ENCODE results near the gene KDM6B. TPM values are rescaled to one million over a fixed set of nuclear protein-coding genes. Genes with fewer than 3 reads are reported as not detected.
A peak's percentile ranks its signal among the peaks of the same experiment; 100 is the strongest.

The KDM6B gene
- total RNA-seq, 1 donor from 2014 or later = 96.0 TPM

- no peaks in the 10 kb centered on the region for H3K36me3 Mint-ChIP-seq (ENCODE audit: low read depth)
- H3K27ac Mint-ChIP-seq = no peak overlapping the region
- H3K9me3 Mint-ChIP-seq = no peaks in the 10 kb centered on the region
- H3K27me3 Mint-ChIP-seq (ENCODE audit: low read depth) = peaks cover 29% of the 10 kb centered on the region
- peaks cover 9% of the 10 kb centered on the region for H3K4me1 Mint-ChIP-seq (ENCODE audit: low read depth)
- intact Hi-C loops (cut with micrococcal nuclease) = loop anchor here (10.0 kb wide), 1 partner anchor 346 kb away; the partner anchor contains the start of genes POLR2A and SLC35G6
- H3K4me3 Mint-ChIP-seq (ENCODE audit: low read depth) = no peak overlapping the region
- no peak for DNase-seq (ENCODE audit: low spot score)
Observed at GRCh38 chr17:7831233-7831632, 2.8 kb upstream of the KDM6B start.

DNA sequence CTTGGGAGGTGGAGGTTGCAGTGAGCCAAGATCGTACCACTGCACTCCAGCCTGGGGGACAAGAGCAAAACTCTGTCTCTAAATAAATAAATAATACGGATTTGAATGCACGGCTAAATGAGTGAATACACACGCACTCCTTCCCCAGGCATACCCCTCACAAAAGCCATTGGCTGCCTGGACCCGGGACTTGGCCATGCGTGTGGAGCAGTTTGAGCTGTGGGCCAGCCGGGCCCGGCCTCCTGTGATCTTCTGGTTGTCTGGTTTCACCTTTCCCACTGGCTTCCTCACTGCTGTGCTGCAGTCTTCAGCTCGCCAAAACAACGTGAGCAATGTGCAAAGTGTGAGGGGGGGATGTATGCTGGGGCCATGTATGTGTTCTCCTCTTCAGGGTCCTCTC, 1.6 kb upstream of the KDM6B start:
- H3K4me1 Mint-ChIP-seq (ENCODE audit: low read depth) = peaks cover 20% of the 10 kb centered on the region
- H3K36me3 Mint-ChIP-seq (ENCODE audit: low read depth) = no peaks in the 10 kb centered on the region
- H3K27ac Mint-ChIP-seq = no peak overlapping the region
- no peaks in the 10 kb centered on the region for H3K9me3 Mint-ChIP-seq
- no peak overlapping the region for H3K4me3 Mint-ChIP-seq (ENCODE audit: low read depth)
- peaks cover 21% of the 10 kb centered on the region for H3K27me3 Mint-ChIP-seq (ENCODE audit: low read depth)
- intact Hi-C loops (cut with micrococcal nuclease) = loop anchor here (10.0 kb wide), 1 partner anchor 348 kb away; the partner anchor contains the start of genes POLR2A and SLC35G6
- no peak for DNase-seq (ENCODE audit: low spot score)

- intact Hi-C loops (cut with micrococcal nuclease) = loop anchor here (10.0 kb wide), 1 partner anchor 348 kb away; the partner anchor contains the start of genes POLR2A and SLC35G6
- no peaks in the 10 kb centered on the region for H3K36me3 Mint-ChIP-seq (ENCODE audit: low read depth)
- H3K27me3 Mint-ChIP-seq (ENCODE audit: low read depth) = peaks cover 15% of the 10 kb centered on the region
- peak overlapping the region; percentile 55 for H3K27ac Mint-ChIP-seq
- H3K4me3 Mint-ChIP-seq (ENCODE audit: low read depth) = peak overlapping the region; percentile 91
- no peak for DNase-seq (ENCODE audit: low spot score)
- peaks cover 24% of the 10 kb centered on the region for H3K4me1 Mint-ChIP-seq (ENCODE audit: low read depth)
- H3K9me3 Mint-ChIP-seq = no peaks in the 10 kb centered on the region
Observed at GRCh38 chr17:7833011-7833794, 814 bp upstream of the KDM6B start.

DNA sequence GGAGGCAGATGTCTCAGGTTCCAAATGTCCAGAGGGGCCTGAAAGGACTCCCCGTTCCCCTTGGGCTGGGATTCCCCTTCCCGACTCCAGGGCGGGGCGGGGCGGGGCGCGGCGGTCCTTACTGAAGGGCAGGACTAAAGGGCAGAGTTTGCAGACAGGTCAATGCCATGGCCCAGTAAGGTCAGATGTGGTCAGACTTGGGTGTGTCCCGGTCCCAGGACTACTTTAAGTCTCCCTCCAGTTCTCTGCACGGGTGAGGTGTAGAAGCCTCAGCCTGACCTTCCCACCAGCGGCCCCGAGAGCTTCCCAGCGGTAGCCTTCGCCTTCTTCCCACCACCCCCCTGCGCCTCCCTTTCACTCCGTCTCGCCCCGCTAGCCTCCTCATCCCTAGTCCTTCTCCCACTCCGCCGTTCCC, 532 bp downstream of the KDM6B start:
- peaks cover 11% of the 10 kb centered on the region for H3K27me3 Mint-ChIP-seq (ENCODE audit: low read depth)
- intact Hi-C loops (cut with micrococcal nuclease) = loop anchor here (1.0 to 10.0 kb wide), 4 partner anchors 12 to 350 kb away; partner anchors contain the start of genes POLR2A and SLC35G6
- H3K9me3 Mint-ChIP-seq = no peaks in the 10 kb centered on the region
- H3K27ac Mint-ChIP-seq = peak overlapping the region; percentile 89
- peaks cover 35% of the 10 kb centered on the region for H3K4me1 Mint-ChIP-seq (ENCODE audit: low read depth)
- peak overlapping the region; percentile 91 for H3K4me3 Mint-ChIP-seq (ENCODE audit: low read depth)
- no peak for DNase-seq (ENCODE audit: low spot score)
- H3K36me3 Mint-ChIP-seq (ENCODE audit: low read depth) = no peaks in the 10 kb centered on the region

GRCh38 chr17:7834957-7835813, 1.2 kb downstream of the KDM6B start:
- peak; percentile 80 for DNase-seq (ENCODE audit: low spot score)
- Mint-ChIP-seq H3K4me3 (ENCODE audit: low read depth) (peak overlapping the region; percentile 91), H3K27ac (peak overlapping the region; percentile 89), H3K9me3 (no peaks in the 10 kb centered on the region), H3K4me1 (ENCODE audit: low read depth) (peaks cover 42% of the 10 kb centered on the region), H3K36me3 (ENCODE audit: low read depth) (peaks cover 4% of the 10 kb centered on the region), H3K27me3 (ENCODE audit: low read depth) (peaks cover 11% of the 10 kb centered on the region)
- intact Hi-C loops (cut with micrococcal nuclease) = loop anchor here (1.0 to 10.0 kb wide), 7 partner anchors 9 to 350 kb away; partner anchors contain the start of genes NAA38, POLR2A and SLC35G6

GRCh38 chr17:7835814-7836595, 2.0 kb downstream of the KDM6B start:
- Mint-ChIP-seq H3K27ac (peak overlapping the region; percentile 79), H3K36me3 (ENCODE audit: low read depth) (peaks cover 10% of the 10 kb centered on the region), H3K4me1 (ENCODE audit: low read depth) (peaks cover 50% of the 10 kb centered on the region), H3K27me3 (ENCODE audit: low read depth) (peaks cover 9% of the 10 kb centered on the region), H3K9me3 (no peaks in the 10 kb centered on the region), H3K4me3 (ENCODE audit: low read depth) (peak overlapping the region; percentile 84)
- no peak for DNase-seq (ENCODE audit: low spot score)
- intact Hi-C loops (cut with micrococcal nuclease) = loop anchor here (1.0 to 10.0 kb wide), 6 partner anchors 8 to 351 kb away; partner anchors contain the start of genes NAA38, POLR2A and SLC35G6

GRCh38 chr17:7836596-7837407, 2.8 kb downstream of the KDM6B start:
- H3K27me3 Mint-ChIP-seq (ENCODE audit: low read depth) = peaks cover 7% of the 10 kb centered on the region
- peaks cover 10% of the 10 kb centered on the region for H3K36me3 Mint-ChIP-seq (ENCODE audit: low read depth)
- peak overlapping the region; percentile 84 for H3K4me3 Mint-ChIP-seq (ENCODE audit: low read depth)
- intact Hi-C loops (cut with micrococcal nuclease) = loop anchor here (10.0 kb wide), 1 partner anchor 352 kb away; the partner anchor contains the start of genes POLR2A and SLC35G6
- peak overlapping the region; percentile 72 for H3K27ac Mint-ChIP-seq
- H3K9me3 Mint-ChIP-seq = no peaks in the 10 kb centered on the region
- peak; percentile 40 for DNase-seq (ENCODE audit: low spot score)
- peaks cover 55% of the 10 kb centered on the region for H3K4me1 Mint-ChIP-seq (ENCODE audit: low read depth)

- intact Hi-C loops (cut with micrococcal nuclease) = loop anchor here (10.0 kb wide), 1 partner anchor 353 kb away; the partner anchor contains the start of genes POLR2A and SLC35G6
- Mint-ChIP-seq H3K4me3 (ENCODE audit: low read depth) (peak overlapping the region; percentile 84), H3K4me1 (ENCODE audit: low read depth) (peaks cover 55% of the 10 kb centered on the region), H3K27me3 (ENCODE audit: low read depth) (peaks cover 4% of the 10 kb centered on the region), H3K27ac (peak overlapping the region; percentile 72), H3K36me3 (ENCODE audit: low read depth) (peaks cover 10% of the 10 kb centered on the region), H3K9me3 (no peaks in the 10 kb centered on the region)
- DNase-seq (ENCODE audit: low spot score) = no peak
Observed at GRCh38 chr17:7837408-7838088, 3.5 kb downstream of the KDM6B start.

DNA sequence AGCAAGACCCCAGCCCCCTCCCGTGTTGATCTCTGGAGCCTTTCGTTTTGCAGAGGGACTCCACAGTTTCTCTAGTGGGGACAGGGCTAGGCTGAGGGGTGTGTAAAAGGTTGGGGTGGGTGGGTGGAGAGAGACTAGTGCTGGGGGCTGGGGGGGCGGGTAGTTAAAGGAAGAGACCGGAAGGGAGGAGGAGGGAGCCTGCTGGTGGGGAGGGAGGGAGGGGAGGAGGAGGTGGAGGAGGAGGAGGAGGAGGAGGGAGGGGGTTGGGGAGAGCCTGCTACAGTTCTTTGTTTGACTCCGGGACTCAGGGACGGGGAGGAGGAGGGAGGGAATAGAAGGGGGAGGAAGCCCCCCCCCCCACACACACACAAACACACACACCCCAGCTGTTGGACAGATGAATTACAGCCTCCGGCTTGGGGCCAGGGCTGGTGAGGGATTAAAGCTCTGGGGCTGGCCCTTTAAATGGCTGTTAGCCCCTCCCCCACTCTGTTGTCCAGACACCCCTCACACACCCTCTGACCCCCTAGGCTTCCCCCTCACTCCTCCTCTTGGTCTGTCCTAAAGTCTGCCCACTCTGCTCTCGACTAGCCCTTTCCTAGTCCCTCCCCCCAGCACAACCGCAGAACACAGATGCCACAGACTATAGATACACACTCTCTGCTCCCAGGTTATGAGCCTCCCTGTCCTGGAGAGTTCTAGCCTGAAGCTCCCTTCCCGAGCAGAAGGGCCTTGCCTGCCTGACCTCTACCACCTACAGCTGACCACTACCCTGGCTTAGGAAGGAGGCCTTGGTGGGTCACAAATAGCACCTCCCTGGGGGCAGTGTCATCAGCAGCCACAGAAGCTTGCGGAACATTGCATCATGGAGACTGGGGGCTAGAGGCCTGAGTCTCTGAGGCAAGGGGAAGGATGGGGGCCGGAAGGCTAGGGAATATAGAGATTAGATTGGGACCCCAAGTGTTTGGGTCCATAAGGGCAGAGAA, 4.4 kb downstream of the KDM6B start:
- DNase-seq (ENCODE audit: low spot score) = no peak
- Mint-ChIP-seq H3K27ac (peak overlapping the region; percentile 43), H3K9me3 (no peaks in the 10 kb centered on the region), H3K4me3 (ENCODE audit: low read depth) (peak overlapping the region; percentile 84), H3K27me3 (ENCODE audit: low read depth) (no peaks in the 10 kb centered on the region), H3K36me3 (ENCODE audit: low read depth) (peaks cover 10% of the 10 kb centered on the region), H3K4me1 (ENCODE audit: low read depth) (peaks cover 51% of the 10 kb centered on the region)
- intact Hi-C loops (cut with micrococcal nuclease) = loop anchor here (10.0 kb wide), 1 partner anchor 354 kb away; the partner anchor contains the start of genes POLR2A and SLC35G6

DNA sequence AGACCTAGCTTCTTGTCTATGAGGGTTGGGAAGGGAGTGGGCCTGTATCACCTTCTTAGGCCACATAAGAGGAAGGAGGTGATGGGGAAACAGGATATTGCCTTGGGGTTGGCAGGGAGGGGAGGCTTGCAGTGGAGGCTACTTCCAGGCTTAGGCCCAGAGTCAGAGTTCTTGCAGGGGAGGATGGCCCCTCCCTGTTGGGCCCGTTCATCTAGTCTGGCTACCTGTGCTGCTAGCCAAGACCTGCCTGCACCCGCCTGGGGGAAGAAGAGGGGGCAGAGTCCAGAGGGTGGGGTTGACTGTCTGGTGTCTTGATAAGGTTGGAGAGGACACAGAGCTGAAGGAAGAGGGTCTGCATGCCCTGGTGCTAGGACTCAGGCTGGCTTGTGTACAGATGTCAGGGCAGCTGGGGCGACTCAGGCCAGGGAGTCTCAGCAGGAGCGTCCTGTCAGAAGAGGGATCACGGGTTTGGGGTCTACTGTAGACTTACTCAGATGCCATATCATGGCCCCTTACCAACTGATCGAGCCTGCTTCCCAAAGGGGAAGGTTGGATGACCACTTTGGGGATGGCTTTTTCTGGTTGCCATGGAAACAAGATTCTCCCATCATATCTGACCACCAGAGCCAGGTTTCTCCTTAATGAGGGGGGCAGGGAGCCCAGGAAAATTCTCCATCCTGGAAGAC, 5.3 kb downstream of the KDM6B start:
- intact Hi-C loops (cut with micrococcal nuclease) = loop anchor here (10.0 kb wide), 1 partner anchor 355 kb away; the partner anchor contains the start of genes POLR2A and SLC35G6
- H3K36me3 Mint-ChIP-seq (ENCODE audit: low read depth) = peaks cover 10% of the 10 kb centered on the region
- H3K27ac Mint-ChIP-seq = no peak overlapping the region

More for the DNA sequence above, 5.3 kb downstream of the KDM6B start:
- peak overlapping the region; percentile 19 for H3K4me3 Mint-ChIP-seq (ENCODE audit: low read depth)
- H3K4me1 Mint-ChIP-seq (ENCODE audit: low read depth) = peaks cover 48% of the 10 kb centered on the region
- no peaks in the 10 kb centered on the region for H3K27me3 Mint-ChIP-seq (ENCODE audit: low read depth)
- H3K9me3 Mint-ChIP-seq = no peaks in the 10 kb centered on the region
- DNase-seq (ENCODE audit: low spot score) = no peak

Data from activated T-helper 2 cell treated with anti-CD3 and anti-CD28 coated beads, Interferon-gamma antibody, Interleukin-2, Interleukin-4, amounts not matched to agents 10 μg/mL and 5 μg/mL and 100 μg/mL, durations not matched to agents 14 hours and 24 hours and 36 hours (primary cell).